Measurements from ENCODE around the gene DMRT3.

The DMRT3 gene

GRCh38 chr9:976258-976942, at the start of gene DMRT3:
Gene DMRT3 (plus strand): TSS chr9:976655. CDS start chr9:977002, 347 bp downstream.
- in situ Hi-C loops (cut with MboI; ENCODE audit: low sequenced_read_pairs), result no loop called here

GRCh38 chr9:926976-927375, 49.5 kb upstream of the DMRT3 start:
- in situ Hi-C loops (cut with MboI; ENCODE audit: low sequenced_read_pairs), result no loop called here

- in situ Hi-C loops (cut with MboI; ENCODE audit: low sequenced_read_pairs), result no loop called here
Observed at GRCh38 chr9:928363-929042, 48.0 kb upstream of the DMRT3 start.

- in situ Hi-C loops (cut with MboI; ENCODE audit: low sequenced_read_pairs), result no loop called here
Observed at GRCh38 chr9:929719-930118, 46.7 kb upstream of the DMRT3 start.

- in situ Hi-C loops (cut with MboI; ENCODE audit: low sequenced_read_pairs), result no loop called here
Observed at GRCh38 chr9:933356-933755, 43.1 kb upstream of the DMRT3 start.

- in situ Hi-C loops (cut with MboI; ENCODE audit: low sequenced_read_pairs), result no loop called here
Observed at GRCh38 chr9:935348-935965, 41.0 kb upstream of the DMRT3 start.

- in situ Hi-C loops (cut with MboI; ENCODE audit: low sequenced_read_pairs), result no loop called here
Observed at GRCh38 chr9:942805-943580, 33.5 kb upstream of the DMRT3 start.

- in situ Hi-C loops (cut with MboI; ENCODE audit: low sequenced_read_pairs), result no loop called here
Observed at GRCh38 chr9:947985-948384, 28.5 kb upstream of the DMRT3 start.

- in situ Hi-C loops (cut with MboI; ENCODE audit: low sequenced_read_pairs), result no loop called here
Observed at GRCh38 chr9:948497-948896, 28.0 kb upstream of the DMRT3 start.

GRCh38 chr9:950139-950538, 26.3 kb upstream of the DMRT3 start:
- in situ Hi-C loops (cut with MboI; ENCODE audit: low sequenced_read_pairs), result no loop called here

- in situ Hi-C loops (cut with MboI; ENCODE audit: low sequenced_read_pairs), result no loop called here
Observed at GRCh38 chr9:952546-952945, 23.9 kb upstream of the DMRT3 start.

- in situ Hi-C loops (cut with MboI; ENCODE audit: low sequenced_read_pairs), result no loop called here
Observed at GRCh38 chr9:959105-959504, 17.4 kb upstream of the DMRT3 start.

- in situ Hi-C loops (cut with MboI; ENCODE audit: low sequenced_read_pairs), result no loop called here
Observed at GRCh38 chr9:959914-960313, 16.5 kb upstream of the DMRT3 start.

- in situ Hi-C loops (cut with MboI; ENCODE audit: low sequenced_read_pairs), result no loop called here
Observed at GRCh38 chr9:962023-962422, 14.4 kb upstream of the DMRT3 start.

GRCh38 chr9:965497-965896, 11.0 kb upstream of the DMRT3 start:
- in situ Hi-C loops (cut with MboI; ENCODE audit: low sequenced_read_pairs), result no loop called here

GRCh38 chr9:966870-967269, 9.6 kb upstream of the DMRT3 start:
- in situ Hi-C loops (cut with MboI; ENCODE audit: low sequenced_read_pairs), result no loop called here

GRCh38 chr9:967436-967835, 9.0 kb upstream of the DMRT3 start:
- in situ Hi-C loops (cut with MboI; ENCODE audit: low sequenced_read_pairs), result no loop called here

GRCh38 chr9:967903-968641, 8.4 kb upstream of the DMRT3 start:
- in situ Hi-C loops (cut with MboI; ENCODE audit: low sequenced_read_pairs), result no loop called here

- in situ Hi-C loops (cut with MboI; ENCODE audit: low sequenced_read_pairs), result no loop called here
Observed at GRCh38 chr9:969310-970150, 6.9 kb upstream of the DMRT3 start.

Measured in HL-60/S4 treated with retinoic acid at 250 ng/mL for 4 days and 3 days (cell line).